AG08396 (cell line): Measurements from ENCODE around the gene HNRNPUL1.
A peak's percentile ranks its signal among the peaks of the same experiment; 100 is the strongest.

ENCODE experiments used
- DNase-seq: peaks from one replicate; pipeline ENCODE4 v3.0.0; 2012; ENCODE audit warnings: low spot score, mixed read lengths

The HNRNPUL1 gene

GRCh38 chr19:41234512-41235168 lies 29.5 kb upstream of the HNRNPUL1 start:
- no peak for DNase-seq

GRCh38 chr19:41235480-41235879 lies 28.7 kb upstream of the HNRNPUL1 start:
- DNase-seq = no peak

GRCh38 chr19:41238244-41238643 lies 25.9 kb upstream of the HNRNPUL1 start:
- no peak for DNase-seq

- DNase-seq = no peak
These were observed 24.8 kb upstream of the HNRNPUL1 start for GRCh38 chr19:41239363-41239762.

GRCh38 chr19:41239961-41240574 lies 24.1 kb upstream of the HNRNPUL1 start:
- DNase-seq = no peak

- DNase-seq = no peak
These were observed 22.3 kb upstream of the HNRNPUL1 start for GRCh38 chr19:41241859-41242258.

GRCh38 chr19:41244117-41244516 lies 20.1 kb upstream of the HNRNPUL1 start:
- no peak for DNase-seq

GRCh38 chr19:41245843-41246242 lies 18.3 kb upstream of the HNRNPUL1 start:
- DNase-seq = no peak

- DNase-seq = no peak
These were observed 15.3 kb upstream of the HNRNPUL1 start for GRCh38 chr19:41248895-41249294.

GRCh38 chr19:41249707-41250423 lies 14.3 kb upstream of the HNRNPUL1 start:
- DNase-seq = no peak

- no peak for DNase-seq
These were observed 10.5 kb upstream of the HNRNPUL1 start for GRCh38 chr19:41253660-41254059.

GRCh38 chr19:41255171-41255570 lies 9.0 kb upstream of the HNRNPUL1 start:
- DNase-seq = no peak

GRCh38 chr19:41261474-41262190 lies 2.5 kb upstream of the HNRNPUL1 start:
- no peak for DNase-seq

- DNase-seq = peak; percentile 48
These were observed 926 bp upstream of the HNRNPUL1 start for GRCh38 chr19:41263042-41263849.

- DNase-seq = peak; percentile 44
These were observed 616 bp downstream of the HNRNPUL1 start for GRCh38 chr19:41264581-41265394.

- peak; percentile 24 for DNase-seq
These were observed 1.4 kb downstream of the HNRNPUL1 start for GRCh38 chr19:41265395-41266153.

- DNase-seq = no peak
These were observed 4.9 kb downstream of the HNRNPUL1 start for GRCh38 chr19:41269055-41269454.

- DNase-seq = no peak
These were observed 5.4 kb downstream of the HNRNPUL1 start for GRCh38 chr19:41269571-41269970.

GRCh38 chr19:41273076-41273475 lies 8.9 kb downstream of the HNRNPUL1 start:
- DNase-seq = no peak

- no peak for DNase-seq
These were observed 10.6 kb downstream of the HNRNPUL1 start for GRCh38 chr19:41274802-41275201.
